Pancreas (tissue), 10 donors: Measurements from ENCODE around the gene TECRL. TPM values are rescaled to one million over a fixed set of nuclear protein-coding genes. Genes with fewer than 3 reads are reported as not detected.

Experiments
- ATAC-seq, 4 donors: fragments of 200-7000 bp; cut with Tn5 transposase; one replicate each; pipeline versions ENCODE4 v1.8.0 to v1.9.1; 2020; ENCODE audit warnings: mild to moderate bottlenecking in 4 of 4, moderate library complexity in 4 of 4
- DNase-seq, 6 donors: peaks; one replicate each; pipeline ENCODE4 v3.0.0-alpha.2; 2020
- FAIRE-seq: peaks from 2 replicates; lab custom pipeline; 2012; peaks lifted over from hg19 to GRCh38; lab: Jason Lieb, UNC
- H3K27ac ChIP-seq, 4 donors: fragments of 200-600 bp; sonication (generic); 1 replicate in 3 of 4; 2 replicates in 1 of 4; pipeline versions ENCODE4 v1.5.0 to v1.8.0; 2020
- H3K27me3 ChIP-seq, 4 donors: fragments of 200-600 bp; one replicate each; pipeline ENCODE4 v1.8.0; 2021
- H3K36me3 ChIP-seq, 3 donors: fragments of 200-600 bp; sonication (generic) in 1 of 3; one replicate each; pipeline versions ENCODE4 v1.5.0 to v1.8.0; 2020 to 2021
- H3K4me1 ChIP-seq, 3 donors: fragments of 200-600 bp; one replicate each; pipeline ENCODE4 v1.8.0; 2021
- H3K4me3 ChIP-seq, 4 donors: fragments of 200-600 bp; sonication (generic) in 2 of 4; one replicate each; pipeline versions ENCODE4 v1.5.0 to v1.8.0; 2020 to 2021
- H3K9me3 ChIP-seq, 4 donors: fragments of 200-600 bp; one replicate each; pipeline ENCODE4 v1.8.0; 2021
- CTCF ChIP-seq, 4 donors: fragments of 200-600 bp; sonication (generic) in 3 of 4; IDR thresholded peaks; one replicate each; pipeline versions ENCODE4 v1.5.0 to v1.8.0; 2021; ENCODE audit warnings: antibody characterized with exemption in 4 of 4
- WGBS, 2 donors: extraction: QIAGEN DNeasy Blood & Tissue Kit; methylation state at CpG; one replicate each; pipeline ENCODE4 v1.1.7; 2013; 5-methylcytosine and 5-hydroxymethylcytosine counted together
- intact Hi-C, 3 donors: fragments of 100-400 bp; cut with DNase I; formaldehyde crosslinking; loops; one replicate each; pipeline versions ENCODE4 v1.11.1 to v1.14.2; 2022
- polyA plus RNA-seq, 2 donors: library from polyadenylated mRNA; stranded (reverse); fragments of 200-250 nt; gene quantifications; one replicate each; pipeline ENCODE4 v1.2.3, GENCODE V29; 2013
- total RNA-seq, 6 donors: library from RNA; stranded (reverse); fragmentation: NEBNext Ultra II Directional in 4 of 6; extraction: Animal tissue kit (Norgen Biotek cat#: 25700) in 4 of 6; gene quantifications; one replicate each; pipeline versions ENCODE4 v1.2.1 to v1.2.4, GENCODE V29; 2021 to 2023
- donor health status: healthy with polysubstance abuse.
- donor health status: DM: no; HTN: no; CAD: no; lungs with moderate emphysema.
- donor health status: DM: no; HTN: no; CAD: no.
- donor health status: control.
- donor health status: control.
- donor health status: Bipolar disorder and iron deficiency.
- donor health status: DM: yes; HTN: yes; CAD: no.
- donor health status: DM: no; HTN: no; CAD: no.
- donor health status: DM: no; HTN: no; CAD: no.
- donor health status: DM: yes; HTN: yes; CAD: no.

Gene TECRL
- total and polyA plus RNA-seq, 8 donors, result 0.02 to 0.39 (median 0.04) TPM; not detected in 5

GRCh38 chr4:64230709-64231310 lies 178.4 kb downstream of the TECRL start:
- Histone ChIP-seq H3K4me1 (no peaks in the 10 kb centered on the region), H3K9me3 (no peaks in the 10 kb centered on the region), H3K27me3 (no peaks in the 10 kb centered on the region), H3K4me3 (no peak overlapping the region), H3K27ac (no peak overlapping the region), H3K36me3 (no peaks in the 10 kb centered on the region)
- TF ChIP-seq CTCF (IDR thresholded peaks at IDR 0.05), result no peak
- FAIRE-seq (no peak), ATAC-seq (no peak), DNase-seq (no peak)
- intact Hi-C loops, result no loop called here
- WGBS, 2 donors, result 68 to 70% methylated on average over 3 of the region's 3 CpGs
